ENCODE results near the gene ARMC3.

Gene ARMC3

GRCh38 chr10:23048191-23048590 is 120.3 kb downstream of the ARMC3 start:
- Histone ChIP-seq H3K27ac (ENCODE audit: low read depth, low read length) (no peak overlapping the region), H3K9ac (ENCODE audit: low read depth, low read length) (no peak overlapping the region), H3K27me3 (ENCODE audit: control insufficient read depth, insufficient read depth, low read length) (no peaks in the 10 kb centered on the region)

GRCh38 chr10:23051278-23051677 is 123.4 kb downstream of the ARMC3 start:
- no peaks in the 10 kb centered on the region for H3K9me3 ChIP-seq (ENCODE audit: control insufficient read depth, insufficient read depth, low read length)
- no peak overlapping the region for H3K4me3 ChIP-seq (ENCODE audit: low read depth, low read length)
- no peaks in the 10 kb centered on the region for H3K36me3 ChIP-seq (ENCODE audit: control insufficient read depth, insufficient read depth, low read length)
- H3K27me3 ChIP-seq (ENCODE audit: control insufficient read depth, insufficient read depth, low read length), result no peaks in the 10 kb centered on the region
- no peak overlapping the region for H3K9ac ChIP-seq (ENCODE audit: low read depth, low read length)
- H3K27ac ChIP-seq (ENCODE audit: low read depth, low read length), result no peak overlapping the region
- peaks cover 29% of the 10 kb centered on the region for H3K4me1 ChIP-seq (ENCODE audit: control insufficient read depth, insufficient read depth, low read length)

More at GRCh38 chr10:23048191-23048590, 120.3 kb downstream of the ARMC3 start:
- H3K36me3 ChIP-seq (ENCODE audit: control insufficient read depth, insufficient read depth, low read length), result no peaks in the 10 kb centered on the region
- H3K9me3 ChIP-seq (ENCODE audit: control insufficient read depth, insufficient read depth, low read length), result no peaks in the 10 kb centered on the region
- H3K4me1 ChIP-seq (ENCODE audit: control insufficient read depth, insufficient read depth, low read length), result peaks cover 16% of the 10 kb centered on the region
- no peak overlapping the region for H3K4me3 ChIP-seq (ENCODE audit: low read depth, low read length)

GRCh38 chr10:23051855-23052331 is 124.0 kb downstream of the ARMC3 start:
- H3K27me3 ChIP-seq (ENCODE audit: control insufficient read depth, insufficient read depth, low read length), result no peaks in the 10 kb centered on the region
- H3K9ac ChIP-seq (ENCODE audit: low read depth, low read length), result no peak overlapping the region
- no peaks in the 10 kb centered on the region for H3K9me3 ChIP-seq (ENCODE audit: control insufficient read depth, insufficient read depth, low read length)
- H3K4me1 ChIP-seq (ENCODE audit: control insufficient read depth, insufficient read depth, low read length), result peaks cover 33% of the 10 kb centered on the region
- no peaks in the 10 kb centered on the region for H3K36me3 ChIP-seq (ENCODE audit: control insufficient read depth, insufficient read depth, low read length)
- H3K27ac ChIP-seq (ENCODE audit: low read depth, low read length), result no peak overlapping the region
- no peak overlapping the region for H3K4me3 ChIP-seq (ENCODE audit: low read depth, low read length)

- H3K36me3 ChIP-seq (ENCODE audit: control insufficient read depth, insufficient read depth, low read length), result no peaks in the 10 kb centered on the region
- no peak overlapping the region for H3K4me3 ChIP-seq (ENCODE audit: low read depth, low read length)
- H3K27me3 ChIP-seq (ENCODE audit: control insufficient read depth, insufficient read depth, low read length), result no peaks in the 10 kb centered on the region; the same call in 1 of the 2 replicates
- no peak overlapping the region for H3K27ac ChIP-seq (ENCODE audit: low read depth, low read length)
- H3K9me3 ChIP-seq (ENCODE audit: control insufficient read depth, insufficient read depth, low read length), result no peaks in the 10 kb centered on the region
- peaks cover 33% of the 10 kb centered on the region for H3K4me1 ChIP-seq (ENCODE audit: control insufficient read depth, insufficient read depth, low read length)
- H3K9ac ChIP-seq (ENCODE audit: low read depth, low read length), result no peak overlapping the region
Observed at GRCh38 chr10:23053036-23053435, 125.2 kb downstream of the ARMC3 start.

- Histone ChIP-seq H3K27ac (ENCODE audit: low read depth, low read length) (peak overlapping the region; percentile 79), H3K9me3 (ENCODE audit: control insufficient read depth, insufficient read depth, low read length) (no peaks in the 10 kb centered on the region), H3K9ac (ENCODE audit: low read depth, low read length) (peak overlapping the region; percentile 76), H3K36me3 (ENCODE audit: control insufficient read depth, insufficient read depth, low read length) (no peaks in the 10 kb centered on the region), H3K4me1 (ENCODE audit: control insufficient read depth, insufficient read depth, low read length) (peaks cover 53% of the 10 kb centered on the region), H3K4me3 (ENCODE audit: low read depth, low read length) (no peak overlapping the region), H3K27me3 (ENCODE audit: control insufficient read depth, insufficient read depth, low read length) (no peaks in the 10 kb centered on the region; the same call in 1 of the 2 replicates)
Observed at GRCh38 chr10:23055424-23056185, 127.8 kb downstream of the ARMC3 start.

- Histone ChIP-seq H3K4me1 (ENCODE audit: control insufficient read depth, insufficient read depth, low read length) (peaks cover 59% of the 10 kb centered on the region), H3K9ac (ENCODE audit: low read depth, low read length) (peak overlapping the region; percentile 76; the same call in 1 of the 2 replicates), H3K9me3 (ENCODE audit: control insufficient read depth, insufficient read depth, low read length) (no peaks in the 10 kb centered on the region), H3K36me3 (ENCODE audit: control insufficient read depth, insufficient read depth, low read length) (no peaks in the 10 kb centered on the region), H3K27ac (ENCODE audit: low read depth, low read length) (peak overlapping the region; percentile 79), H3K27me3 (ENCODE audit: control insufficient read depth, insufficient read depth, low read length) (no peaks in the 10 kb centered on the region; the same call in 1 of the 2 replicates), H3K4me3 (ENCODE audit: low read depth, low read length) (no peak overlapping the region)
Observed at GRCh38 chr10:23056186-23056579, 128.3 kb downstream of the ARMC3 start.

- H3K9ac ChIP-seq (ENCODE audit: low read depth, low read length), result no peak overlapping the region
- H3K9me3 ChIP-seq (ENCODE audit: control insufficient read depth, insufficient read depth, low read length), result no peaks in the 10 kb centered on the region
- H3K27ac ChIP-seq (ENCODE audit: low read depth, low read length), result no peak overlapping the region
- H3K27me3 ChIP-seq (ENCODE audit: control insufficient read depth, insufficient read depth, low read length), result no peaks in the 10 kb centered on the region; the same call in 1 of the 2 replicates
- H3K4me1 ChIP-seq (ENCODE audit: control insufficient read depth, insufficient read depth, low read length), result peaks cover 56% of the 10 kb centered on the region
- no peak overlapping the region for H3K4me3 ChIP-seq (ENCODE audit: low read depth, low read length)
- no peaks in the 10 kb centered on the region for H3K36me3 ChIP-seq (ENCODE audit: control insufficient read depth, insufficient read depth, low read length)
Observed at GRCh38 chr10:23058366-23058765, 130.5 kb downstream of the ARMC3 start.

- Histone ChIP-seq H3K9me3 (ENCODE audit: control insufficient read depth, insufficient read depth, low read length) (no peaks in the 10 kb centered on the region), H3K27ac (ENCODE audit: low read depth, low read length) (peak overlapping the region; percentile 58), H3K4me1 (ENCODE audit: control insufficient read depth, insufficient read depth, low read length) (peaks cover 53% of the 10 kb centered on the region), H3K4me3 (ENCODE audit: low read depth, low read length) (no peak overlapping the region), H3K36me3 (ENCODE audit: control insufficient read depth, insufficient read depth, low read length) (no peaks in the 10 kb centered on the region), H3K27me3 (ENCODE audit: control insufficient read depth, insufficient read depth, low read length) (peaks cover 2% of the 10 kb centered on the region; the same call in 1 of the 2 replicates), H3K9ac (ENCODE audit: low read depth, low read length) (no peak overlapping the region)
Observed at GRCh38 chr10:23060918-23061317, 133.1 kb downstream of the ARMC3 start.

GRCh38 chr10:23063045-23063972 is 135.5 kb downstream of the ARMC3 start:
- H3K4me3 ChIP-seq (ENCODE audit: low read depth, low read length), result no peak overlapping the region
- no peak overlapping the region for H3K9ac ChIP-seq (ENCODE audit: low read depth, low read length)
- H3K9me3 ChIP-seq (ENCODE audit: control insufficient read depth, insufficient read depth, low read length), result no peaks in the 10 kb centered on the region
- no peak overlapping the region for H3K27ac ChIP-seq (ENCODE audit: low read depth, low read length)
- H3K27me3 ChIP-seq (ENCODE audit: control insufficient read depth, insufficient read depth, low read length), result 0 out of 2 replicates have a peak, but pooled peaks cover 2% of the 10 kb centered on the region
- H3K36me3 ChIP-seq (ENCODE audit: control insufficient read depth, insufficient read depth, low read length), result no peaks in the 10 kb centered on the region
- peaks cover 46% of the 10 kb centered on the region for H3K4me1 ChIP-seq (ENCODE audit: control insufficient read depth, insufficient read depth, low read length)

GRCh38 chr10:23063973-23064812 is 136.3 kb downstream of the ARMC3 start:
- no peaks in the 10 kb centered on the region for H3K9me3 ChIP-seq (ENCODE audit: control insufficient read depth, insufficient read depth, low read length)

More at GRCh38 chr10:23063973-23064812, 136.3 kb downstream of the ARMC3 start:
- Histone ChIP-seq H3K36me3 (ENCODE audit: control insufficient read depth, insufficient read depth, low read length) (no peaks in the 10 kb centered on the region), H3K4me3 (ENCODE audit: low read depth, low read length) (no peak overlapping the region), H3K27ac (ENCODE audit: low read depth, low read length) (no peak overlapping the region), H3K4me1 (ENCODE audit: control insufficient read depth, insufficient read depth, low read length) (peaks cover 40% of the 10 kb centered on the region), H3K27me3 (ENCODE audit: control insufficient read depth, insufficient read depth, low read length) (0 out of 2 replicates have a peak, but pooled peaks cover 2% of the 10 kb centered on the region), H3K9ac (ENCODE audit: low read depth, low read length) (no peak overlapping the region)
